Coronary artery (tissue), 2 donors: ENCODE results near the gene CAPZA1.

ENCODE experiments used
- DNase-seq: peaks from one replicate; pipeline ENCODE4 v3.0.0-alpha.2; 2017; ENCODE audit warnings: low spot score
- H3K27ac ChIP-seq, 2 donors: fragments of 200-600 bp; sonication (generic); one replicate each; pipeline ENCODE4 v1.5.1; 2016 to 2019
- H3K4me3 ChIP-seq: fragments of 200-600 bp; sonication (generic); 2 replicates; pipeline ENCODE4 v1.5.1; 2016; ENCODE audit warnings: mild to moderate bottlenecking, moderate library complexity
- CTCF ChIP-seq: fragments of 200-600 bp; sonication (generic); IDR thresholded peaks from one replicate; pipeline ENCODE4 v1.5.1; 2019; ENCODE audit warnings: antibody characterized with exemption

Gene CAPZA1

GRCh38 chr1:112694363-112694929 lies 74.8 kb downstream of the CAPZA1 start:
- DNase-seq: no peak
- no peak overlapping the region for H3K27ac ChIP-seq
- no peak for TF ChIP-seq CTCF
- H3K4me3 ChIP-seq: no peak overlapping the region

- no peak for TF ChIP-seq CTCF
- Histone ChIP-seq H3K27ac (no peak overlapping the region), H3K4me3 (no peak overlapping the region)
- DNase-seq: no peak
Observed at GRCh38 chr1:112695276-112695675, 75.6 kb downstream of the CAPZA1 start.

- TF ChIP-seq CTCF: no peak
- no peak for DNase-seq
- H3K27ac ChIP-seq: no peak overlapping the region
- no peak overlapping the region for H3K4me3 ChIP-seq
Observed at GRCh38 chr1:112696578-112697314, 77.1 kb downstream of the CAPZA1 start.

- TF ChIP-seq CTCF: no peak
- H3K4me3 ChIP-seq: no peak overlapping the region
- peak overlapping the region in 1 of 2 donors; percentile 99 for H3K27ac ChIP-seq
- DNase-seq: peak; percentile 57
Observed at GRCh38 chr1:112697781-112698201, 78.2 kb downstream of the CAPZA1 start.

- H3K4me3 ChIP-seq: no peak overlapping the region
- TF ChIP-seq CTCF: no peak
- H3K27ac ChIP-seq: peak overlapping the region; percentile 59 to 99
- DNase-seq: peak; percentile 75
Observed at GRCh38 chr1:112698366-112699310, 79.0 kb downstream of the CAPZA1 start.

- no peak overlapping the region for H3K4me3 ChIP-seq
- H3K27ac ChIP-seq: peak overlapping the region; percentile 59 to 99
- no peak for DNase-seq
- no peak for TF ChIP-seq CTCF
Observed at GRCh38 chr1:112699425-112700144, 80.0 kb downstream of the CAPZA1 start.
